Lung (tissue), 12 donors: ENCODE measurements around the gene FSHR. TPM values are rescaled to one million over a fixed set of nuclear protein-coding genes. Genes with fewer than 3 reads are reported as not detected.

Experiments
- ATAC-seq: fragments of 200-7000 bp; cut with Tn5 transposase; one replicate; pipeline ENCODE4 v1.9.1; 2020; ENCODE audit warnings: moderate number of reproducible peaks; ENCODE audit not compliant: insufficient read depth, low FRiP score
- DNase-seq, 3 donors: peaks; one replicate each; pipeline ENCODE4 v3.0.0-alpha.2; 2013 to 2017
- H3K27ac ChIP-seq, 2 donors: one replicate each; pipeline ENCODE4 v1.5.1; 2013; ENCODE audit warnings: mild to moderate bottlenecking in 2 of 2, moderate library complexity in 2 of 2, control low read depth in 1 of 2, inconsistent platforms in 1 of 2, low read depth in 1 of 2, low read length in 1 of 2
- H3K27me3 ChIP-seq, 3 donors: one replicate each; pipeline ENCODE4 v1.5.1; 2013; ENCODE audit warnings: low read length in 2 of 3; ENCODE audit not compliant: control insufficient read depth in 3 of 3, insufficient read depth in 3 of 3
- H3K36me3 ChIP-seq, 4 donors: one replicate each; pipeline ENCODE4 v1.5.1; 2013; ENCODE audit warnings: low read length in 4 of 4, mild to moderate bottlenecking in 1 of 4, moderate library complexity in 1 of 4; ENCODE audit not compliant: control insufficient read depth in 4 of 4, insufficient read depth in 4 of 4
- H3K4me1 ChIP-seq, 5 donors: one replicate each; pipeline ENCODE4 v1.5.1; 2013; ENCODE audit warnings: low read length in 5 of 5, mild to moderate bottlenecking in 2 of 5, moderate library complexity in 1 of 5; ENCODE audit not compliant: control insufficient read depth in 5 of 5, insufficient read depth in 5 of 5
- H3K4me3 ChIP-seq: one replicate; pipeline ENCODE4 v1.5.1; 2013; ENCODE audit warnings: mild to moderate bottlenecking, control low read depth, moderate library complexity
- H3K9ac ChIP-seq, 2 donors: one replicate each; pipeline ENCODE4 v1.5.1; 2013; ENCODE audit warnings: low read length in 2 of 2, control low read depth in 1 of 2; ENCODE audit not compliant: insufficient read depth in 1 of 2
- H3K9me3 ChIP-seq, 4 donors: one replicate each; pipeline ENCODE4 v1.5.1; 2013; ENCODE audit warnings: low read length in 3 of 4, mild to moderate bottlenecking in 1 of 4, moderate library complexity in 1 of 4; ENCODE audit not compliant: control insufficient read depth in 4 of 4, insufficient read depth in 3 of 4
- WGBS, 2 donors: extraction: QIAGEN DNeasy Blood & Tissue Kit; methylation state at CpG; one replicate each; pipeline ENCODE4 v1.1.7; 2013; 5-methylcytosine and 5-hydroxymethylcytosine counted together
- polyA plus RNA-seq, 2 donors: library from polyadenylated mRNA; stranded (reverse); fragments of 200-250 nt; gene quantifications; one replicate each; pipeline ENCODE4 v1.2.1, GENCODE V29; 2013
- total RNA-seq, 2 donors: library from RNA; depleted of rRNA in 1 of 2; stranded (reverse); fragments of >200 nt in 1 of 2; gene quantifications; one replicate each; pipeline ENCODE4 v1.2.1, GENCODE V29; 2014 to 2021
- TF ChIP-seq, protein P1 (sequence below): IDR thresholded peaks from 2 replicates; pipeline ENCODE4 v1.5.1; 2012; ENCODE audit warnings: mild to moderate bottlenecking; ENCODE audit errors: control extremely low read depth, extremely low read depth
- donor health status: control.
- donor health status: control.
- donor health status: Bipolar disorder and iron deficiency.
- donor health status: healthy.
- donor health status: DM: yes; HTN: yes; CAD: no.

FSHR gene
- total and polyA plus RNA-seq, 4 donors, result not detected

DNA sequence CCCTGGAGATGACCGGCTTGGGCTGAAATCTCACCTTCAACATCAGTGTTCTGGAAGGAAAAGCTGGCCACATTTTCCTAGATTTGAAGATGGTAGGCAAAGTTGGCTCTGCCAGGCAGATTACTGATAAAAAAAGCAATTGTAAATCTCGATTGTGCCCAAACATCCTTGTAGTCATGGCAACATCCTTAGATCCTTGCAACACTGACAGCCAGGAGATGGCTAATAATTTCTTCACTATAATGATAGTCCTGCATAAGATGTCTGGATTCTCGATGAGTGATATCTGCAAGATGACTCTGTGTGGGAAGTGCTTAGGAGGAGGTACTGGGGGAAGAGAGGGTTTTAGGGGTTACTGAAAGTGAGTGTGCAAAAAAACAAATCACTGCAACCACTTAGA, 149.1 kb downstream of the FSHR start:
- DNase-seq (no peak), ATAC-seq (no peak)
- no peaks in the 10 kb centered on the region for H3K36me3 ChIP-seq
- no peaks in the 10 kb centered on the region for H3K27me3 ChIP-seq
- peaks cover 0 to 3% (median 0%) of the 10 kb centered on the region in 4 donors for H3K9me3 ChIP-seq
- no peak overlapping the region for H3K9ac ChIP-seq
- H3K4me3 ChIP-seq, result no peak overlapping the region
- WGBS, 2 donors, result 75 to 88% methylated on average over 3 of the region's 3 CpGs
- H3K27ac ChIP-seq, result no peak overlapping the region
- H3K4me1 ChIP-seq, result no peaks in the 10 kb centered on the region
- TF ChIP-seq, protein P1, sequence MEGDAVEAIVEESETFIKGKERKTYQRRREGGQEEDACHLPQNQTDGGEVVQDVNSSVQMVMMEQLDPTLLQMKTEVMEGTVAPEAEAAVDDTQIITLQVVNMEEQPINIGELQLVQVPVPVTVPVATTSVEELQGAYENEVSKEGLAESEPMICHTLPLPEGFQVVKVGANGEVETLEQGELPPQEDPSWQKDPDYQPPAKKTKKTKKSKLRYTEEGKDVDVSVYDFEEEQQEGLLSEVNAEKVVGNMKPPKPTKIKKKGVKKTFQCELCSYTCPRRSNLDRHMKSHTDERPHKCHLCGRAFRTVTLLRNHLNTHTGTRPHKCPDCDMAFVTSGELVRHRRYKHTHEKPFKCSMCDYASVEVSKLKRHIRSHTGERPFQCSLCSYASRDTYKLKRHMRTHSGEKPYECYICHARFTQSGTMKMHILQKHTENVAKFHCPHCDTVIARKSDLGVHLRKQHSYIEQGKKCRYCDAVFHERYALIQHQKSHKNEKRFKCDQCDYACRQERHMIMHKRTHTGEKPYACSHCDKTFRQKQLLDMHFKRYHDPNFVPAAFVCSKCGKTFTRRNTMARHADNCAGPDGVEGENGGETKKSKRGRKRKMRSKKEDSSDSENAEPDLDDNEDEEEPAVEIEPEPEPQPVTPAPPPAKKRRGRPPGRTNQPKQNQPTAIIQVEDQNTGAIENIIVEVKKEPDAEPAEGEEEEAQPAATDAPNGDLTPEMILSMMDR, result no peak

DNA sequence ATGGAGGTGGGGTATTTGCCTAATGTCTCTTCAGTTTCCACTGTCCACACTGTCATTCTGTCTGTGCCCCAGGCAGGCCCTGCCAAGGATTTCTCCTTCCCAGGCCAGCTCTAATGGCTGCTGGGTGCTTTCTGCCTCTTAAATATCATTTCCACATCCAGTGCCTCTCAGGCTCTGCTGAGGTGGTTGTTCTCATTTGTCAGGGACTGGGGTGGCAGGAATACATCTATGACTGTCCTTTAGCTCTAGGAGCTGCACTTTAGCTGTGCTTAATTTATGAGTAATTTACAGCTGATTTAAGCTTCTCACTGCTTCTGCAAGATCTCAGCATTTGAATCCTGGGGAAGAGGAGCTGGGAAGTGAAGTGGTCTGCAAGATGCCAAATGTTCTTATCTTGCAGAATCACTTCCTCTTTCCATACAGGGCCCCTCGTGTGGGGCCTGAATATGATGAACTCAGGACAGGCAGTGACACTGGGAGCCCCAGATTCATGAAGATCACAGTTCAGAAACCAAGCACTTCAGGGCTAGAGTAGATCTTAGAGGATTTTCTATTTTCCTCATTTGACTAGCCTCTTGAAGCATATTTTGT, 150.2 kb downstream of the FSHR start:
- Histone ChIP-seq H3K27me3 (no peaks in the 10 kb centered on the region), H3K9me3 (peaks cover 0 to 3% (median 0%) of the 10 kb centered on the region in 4 donors), H3K4me1 (no peaks in the 10 kb centered on the region), H3K9ac (no peak overlapping the region), H3K36me3 (no peaks in the 10 kb centered on the region), H3K4me3 (no peak overlapping the region), H3K27ac (no peak overlapping the region)
- TF ChIP-seq, protein P1, result no peak
- ATAC-seq (no peak), DNase-seq (peak; percentile 7 to 16 (median 10))
- WGBS, 2 donors, result 3 to 16% methylated on average over 1 of the region's 1 CpG

DNA sequence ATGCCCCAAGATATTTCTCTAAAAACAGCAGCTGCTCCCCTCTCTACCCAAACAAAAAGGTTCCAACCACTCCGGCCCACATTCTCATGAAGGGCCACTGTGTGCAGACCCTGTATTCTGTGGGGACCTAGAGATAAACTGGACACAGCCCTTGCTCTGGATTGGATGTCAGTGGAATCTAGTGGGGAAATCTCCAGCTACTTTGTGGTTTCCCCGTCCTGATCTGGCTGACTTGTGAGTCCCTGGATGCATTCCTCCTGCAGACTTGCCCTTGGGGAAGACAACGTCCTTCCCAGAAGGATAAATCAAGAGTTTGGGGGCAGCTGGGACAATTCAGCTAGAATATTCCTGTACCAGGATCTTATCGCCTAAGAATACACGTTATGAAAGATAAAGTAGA, 151.1 kb downstream of the FSHR start:
- WGBS, 2 donors, result 62 to 65% methylated on average over 5 of the region's 5 CpGs
- no peak for ATAC-seq

More for the DNA sequence above, 151.1 kb downstream of the FSHR start:
- Histone ChIP-seq H3K4me1 (no peaks in the 10 kb centered on the region), H3K27me3 (no peaks in the 10 kb centered on the region), H3K9me3 (peaks cover 0 to 3% (median 0%) of the 10 kb centered on the region in 4 donors), H3K36me3 (no peaks in the 10 kb centered on the region), H3K27ac (no peak overlapping the region), H3K9ac (no peak overlapping the region), H3K4me3 (no peak overlapping the region)
- no peak for DNase-seq
- TF ChIP-seq, protein P1, result no peak
